Neural cell (in vitro differentiated cells): Measurements from ENCODE around the gene TTLL5.

Experiments used
- EP300 ChIP-seq: fragments of 450-650 bp; conservative IDR thresholded peaks from 2 replicates; pipeline ENCODE4 v1.6.1; 2014; ENCODE audit warnings: antibody characterized with exemption, mild to moderate bottlenecking, moderate library complexity; ENCODE audit not compliant: poor library complexity, severe bottlenecking
- EZH2 ChIP-seq: fragments of 200-600, 300-800 bp; shearing (Covaris generic), sonication (generic); IDR thresholded peaks from 2 replicates; pipeline ENCODE4 v1.6.1; 2014; ENCODE audit warnings: antibody characterized with exemption, low read length, borderline replicate concordance, mild to moderate bottlenecking; ENCODE audit not compliant: insufficient read depth, poor library complexity, severe bottlenecking
- MXI1 ChIP-seq: fragments of 450-650 bp; conservative IDR thresholded peaks from 2 replicates; pipeline ENCODE4 v1.6.1; 2014; ENCODE audit warnings: antibody characterized with exemption, mild to moderate bottlenecking; ENCODE audit not compliant: poor library complexity, severe bottlenecking
- POLR2AphosphoS5 ChIP-seq: IDR thresholded peaks from 2 replicates; pipeline ENCODE4 v1.6.1; 2012
- REST ChIP-seq: IDR thresholded peaks from 2 replicates; pipeline ENCODE4 v1.6.1; 2012; ENCODE audit warnings: borderline replicate concordance
- TAF1 ChIP-seq: IDR thresholded peaks from 2 replicates; pipeline ENCODE4 v1.6.1; 2012; ENCODE audit warnings: low read depth
- TF ChIP-seq, protein P1 (sequence below): fragments of 450-650 bp; IDR thresholded peaks from 2 replicates; pipeline ENCODE4 v1.5.1; 2014; ENCODE audit warnings: antibody characterized with exemption, mild to moderate bottlenecking, moderate library complexity; ENCODE audit not compliant: poor library complexity, severe bottlenecking

DNA sequence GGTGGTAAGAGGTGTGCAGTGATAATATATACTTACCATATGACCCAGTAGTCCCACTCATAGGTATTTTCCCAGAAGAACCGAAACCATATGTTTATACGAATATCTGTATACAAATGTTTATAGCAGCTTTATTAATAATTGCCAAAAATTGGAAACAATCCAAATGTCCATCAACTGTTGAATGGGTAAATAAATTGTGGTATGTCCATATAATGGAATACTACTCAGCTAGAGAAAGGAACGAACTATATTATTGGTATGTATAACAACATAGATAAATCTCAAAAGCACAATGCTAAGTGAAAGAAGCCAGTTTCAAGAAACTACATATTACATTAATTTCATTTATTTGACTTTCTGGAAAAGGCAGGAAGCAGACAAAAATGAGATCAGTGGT, 66.1 kb downstream of the TTLL5 start:
- TF ChIP-seq POLR2AphosphoS5 (no peak), EZH2 (no peak), MXI1 (no peak), REST (no peak), EP300 (no peak), TAF1 (no peak)
- TF ChIP-seq, protein P1, sequence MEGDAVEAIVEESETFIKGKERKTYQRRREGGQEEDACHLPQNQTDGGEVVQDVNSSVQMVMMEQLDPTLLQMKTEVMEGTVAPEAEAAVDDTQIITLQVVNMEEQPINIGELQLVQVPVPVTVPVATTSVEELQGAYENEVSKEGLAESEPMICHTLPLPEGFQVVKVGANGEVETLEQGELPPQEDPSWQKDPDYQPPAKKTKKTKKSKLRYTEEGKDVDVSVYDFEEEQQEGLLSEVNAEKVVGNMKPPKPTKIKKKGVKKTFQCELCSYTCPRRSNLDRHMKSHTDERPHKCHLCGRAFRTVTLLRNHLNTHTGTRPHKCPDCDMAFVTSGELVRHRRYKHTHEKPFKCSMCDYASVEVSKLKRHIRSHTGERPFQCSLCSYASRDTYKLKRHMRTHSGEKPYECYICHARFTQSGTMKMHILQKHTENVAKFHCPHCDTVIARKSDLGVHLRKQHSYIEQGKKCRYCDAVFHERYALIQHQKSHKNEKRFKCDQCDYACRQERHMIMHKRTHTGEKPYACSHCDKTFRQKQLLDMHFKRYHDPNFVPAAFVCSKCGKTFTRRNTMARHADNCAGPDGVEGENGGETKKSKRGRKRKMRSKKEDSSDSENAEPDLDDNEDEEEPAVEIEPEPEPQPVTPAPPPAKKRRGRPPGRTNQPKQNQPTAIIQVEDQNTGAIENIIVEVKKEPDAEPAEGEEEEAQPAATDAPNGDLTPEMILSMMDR: no peak
